Epithelial cell of esophagus (primary cell): ENCODE results near the gene DSCAML1.
"Not testable (repeated sequence)": the region's sequence is repeated elsewhere in the genome, so short reads cannot be mapped to it uniquely, and the experiment has no call there.

ENCODE experiments used
- DNase-seq: peaks from one replicate; pipeline ENCODE4 v3.0.0; 2010; ENCODE audit warnings: low read depth
- H3K4me3 ChIP-seq: 2 replicates; pipeline ENCODE4 v1.5.1; 2011; ENCODE audit warnings: mild to moderate bottlenecking, low read length, control low read depth
- TF ChIP-seq, protein P1 (sequence below): IDR thresholded peaks from 2 replicates; pipeline ENCODE4 v1.5.1; 2011; ENCODE audit warnings: low read depth, mild to moderate bottlenecking, low read length, control low read depth, inconsistent platforms; ENCODE audit not compliant: insufficient read depth; ENCODE audit errors: missing control alignments

The DSCAML1 gene

DNA sequence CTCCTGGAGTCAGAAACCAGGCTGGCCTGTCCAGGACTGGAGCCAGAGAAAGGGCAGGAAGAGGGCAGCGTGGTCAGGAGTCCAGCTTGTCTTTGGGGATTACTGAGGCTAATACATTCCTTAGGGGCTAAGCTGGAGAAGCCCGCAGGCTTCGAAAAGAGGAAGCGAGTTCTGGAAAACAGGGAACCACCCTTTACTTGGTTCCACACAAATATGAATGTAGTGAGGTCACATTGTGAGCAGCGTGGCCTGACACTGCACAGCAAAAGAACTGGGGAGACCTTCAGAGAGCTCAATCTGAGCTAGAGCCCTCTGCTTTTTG lies 337.1 kb downstream of the DSCAML1 start:
- TF ChIP-seq, protein P1, sequence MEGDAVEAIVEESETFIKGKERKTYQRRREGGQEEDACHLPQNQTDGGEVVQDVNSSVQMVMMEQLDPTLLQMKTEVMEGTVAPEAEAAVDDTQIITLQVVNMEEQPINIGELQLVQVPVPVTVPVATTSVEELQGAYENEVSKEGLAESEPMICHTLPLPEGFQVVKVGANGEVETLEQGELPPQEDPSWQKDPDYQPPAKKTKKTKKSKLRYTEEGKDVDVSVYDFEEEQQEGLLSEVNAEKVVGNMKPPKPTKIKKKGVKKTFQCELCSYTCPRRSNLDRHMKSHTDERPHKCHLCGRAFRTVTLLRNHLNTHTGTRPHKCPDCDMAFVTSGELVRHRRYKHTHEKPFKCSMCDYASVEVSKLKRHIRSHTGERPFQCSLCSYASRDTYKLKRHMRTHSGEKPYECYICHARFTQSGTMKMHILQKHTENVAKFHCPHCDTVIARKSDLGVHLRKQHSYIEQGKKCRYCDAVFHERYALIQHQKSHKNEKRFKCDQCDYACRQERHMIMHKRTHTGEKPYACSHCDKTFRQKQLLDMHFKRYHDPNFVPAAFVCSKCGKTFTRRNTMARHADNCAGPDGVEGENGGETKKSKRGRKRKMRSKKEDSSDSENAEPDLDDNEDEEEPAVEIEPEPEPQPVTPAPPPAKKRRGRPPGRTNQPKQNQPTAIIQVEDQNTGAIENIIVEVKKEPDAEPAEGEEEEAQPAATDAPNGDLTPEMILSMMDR: no peak
- DNase-seq: no peak
- H3K4me3 ChIP-seq: no peak overlapping the region

DNA sequence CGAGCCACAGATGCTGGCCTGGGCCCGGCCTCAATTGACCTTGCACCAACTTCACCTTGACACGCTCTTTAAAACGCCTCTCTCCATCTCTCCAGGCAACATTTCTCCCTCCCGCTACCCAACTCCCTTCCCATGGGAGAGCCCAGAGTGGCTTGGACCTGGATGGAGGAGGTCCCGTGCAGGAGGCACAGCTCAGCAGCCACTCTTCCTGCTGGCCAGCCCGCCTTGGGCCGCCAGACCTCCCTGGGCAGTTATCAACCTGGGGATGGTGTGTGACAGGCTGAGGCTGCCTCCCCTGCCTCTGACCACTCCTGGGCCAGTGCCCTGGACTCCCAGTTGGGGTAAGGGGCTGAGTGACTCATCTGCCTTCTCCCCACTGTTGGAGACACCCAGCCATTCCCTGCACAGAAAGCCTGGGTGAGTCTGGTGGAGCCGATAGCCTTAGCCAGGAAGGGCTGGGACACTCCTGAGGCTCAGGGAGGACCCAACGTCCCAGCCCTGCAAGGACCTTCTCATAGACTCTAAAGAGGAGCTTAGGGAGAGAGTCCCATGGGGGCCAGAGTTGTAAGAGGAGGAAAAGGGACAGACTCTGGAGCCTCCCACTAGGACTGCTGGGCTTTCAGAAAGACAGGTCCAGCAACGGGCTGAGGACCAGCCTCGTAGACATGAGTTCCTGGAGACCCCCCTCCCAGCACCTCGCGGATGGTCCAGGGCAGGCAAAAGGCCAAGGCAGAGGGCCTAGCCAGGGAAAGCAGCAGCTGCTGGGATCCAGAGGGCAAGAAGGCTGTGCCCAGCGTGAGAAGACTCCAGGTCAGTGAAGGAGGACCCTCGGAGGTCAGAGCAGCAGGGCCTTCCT lies 337.7 kb downstream of the DSCAML1 start:
- TF ChIP-seq, protein P1: no peak
- no peak overlapping the region for H3K4me3 ChIP-seq
- no peak for DNase-seq

DNA sequence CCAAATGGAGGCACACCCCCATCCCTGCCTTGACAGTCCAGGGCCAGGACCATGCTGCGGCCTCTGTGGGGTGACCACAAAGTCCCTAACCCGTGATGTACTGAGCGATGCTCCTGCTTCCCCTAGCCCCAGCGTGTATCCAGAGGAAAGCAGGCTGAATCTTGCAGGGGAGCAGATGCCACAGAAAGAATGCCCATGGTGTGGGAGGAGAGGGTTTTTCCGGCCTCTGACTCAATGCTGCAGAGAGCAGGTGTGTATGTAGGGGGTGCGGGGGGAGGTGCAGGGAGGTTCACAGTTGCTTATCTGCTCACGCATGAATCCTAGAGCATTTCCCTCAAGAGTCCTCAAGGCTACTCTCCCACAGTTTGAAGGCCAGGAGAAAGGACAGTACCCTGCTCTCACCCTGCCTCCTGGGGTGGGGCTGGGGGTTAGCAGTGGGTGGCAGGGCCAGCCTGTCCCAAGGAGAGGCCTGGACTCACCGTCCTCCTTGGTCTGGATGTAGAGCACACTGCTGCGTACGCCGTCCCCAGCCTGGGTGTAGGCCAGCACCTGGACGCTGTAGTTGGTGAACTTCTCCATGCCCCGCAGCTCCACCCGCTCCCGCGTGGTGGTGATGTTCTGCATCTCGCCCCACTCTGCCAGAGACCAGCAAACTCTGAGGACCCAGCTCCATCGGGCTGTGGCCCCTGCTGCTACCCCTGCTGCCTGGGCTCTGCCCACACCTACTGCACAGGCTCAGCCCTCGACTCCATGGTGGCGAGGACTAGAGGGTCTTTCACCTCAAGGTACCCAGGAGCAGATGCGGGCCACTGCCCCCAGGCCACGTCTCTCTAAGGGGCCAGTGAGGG lies 338.5 kb downstream of the DSCAML1 start:
- TF ChIP-seq, protein P1: no peak
- DNase-seq: peak; percentile 50
- no peak overlapping the region for H3K4me3 ChIP-seq

DNA sequence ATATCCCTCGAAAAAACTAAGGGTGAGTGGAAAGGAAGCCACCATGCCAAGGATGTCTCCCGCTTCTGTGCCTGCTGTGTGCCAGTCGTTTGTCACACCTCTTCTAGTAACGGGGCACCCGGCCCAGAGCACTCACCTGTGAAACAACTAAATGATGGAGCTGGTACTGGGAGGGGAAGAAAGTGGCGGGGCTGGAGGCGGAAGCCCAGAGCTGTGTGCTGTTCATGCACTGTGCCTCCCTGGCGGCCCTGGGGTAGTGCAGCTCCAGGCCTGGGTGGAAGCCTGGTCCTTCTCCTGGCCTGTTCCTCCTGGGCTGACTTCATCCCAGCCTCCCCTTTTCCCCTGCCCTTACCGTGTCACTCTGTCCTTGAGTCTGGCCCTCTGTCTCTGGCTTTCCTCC lies 339.2 kb downstream of the DSCAML1 start:
- no peak for DNase-seq
- TF ChIP-seq, protein P1: no peak

DNA sequence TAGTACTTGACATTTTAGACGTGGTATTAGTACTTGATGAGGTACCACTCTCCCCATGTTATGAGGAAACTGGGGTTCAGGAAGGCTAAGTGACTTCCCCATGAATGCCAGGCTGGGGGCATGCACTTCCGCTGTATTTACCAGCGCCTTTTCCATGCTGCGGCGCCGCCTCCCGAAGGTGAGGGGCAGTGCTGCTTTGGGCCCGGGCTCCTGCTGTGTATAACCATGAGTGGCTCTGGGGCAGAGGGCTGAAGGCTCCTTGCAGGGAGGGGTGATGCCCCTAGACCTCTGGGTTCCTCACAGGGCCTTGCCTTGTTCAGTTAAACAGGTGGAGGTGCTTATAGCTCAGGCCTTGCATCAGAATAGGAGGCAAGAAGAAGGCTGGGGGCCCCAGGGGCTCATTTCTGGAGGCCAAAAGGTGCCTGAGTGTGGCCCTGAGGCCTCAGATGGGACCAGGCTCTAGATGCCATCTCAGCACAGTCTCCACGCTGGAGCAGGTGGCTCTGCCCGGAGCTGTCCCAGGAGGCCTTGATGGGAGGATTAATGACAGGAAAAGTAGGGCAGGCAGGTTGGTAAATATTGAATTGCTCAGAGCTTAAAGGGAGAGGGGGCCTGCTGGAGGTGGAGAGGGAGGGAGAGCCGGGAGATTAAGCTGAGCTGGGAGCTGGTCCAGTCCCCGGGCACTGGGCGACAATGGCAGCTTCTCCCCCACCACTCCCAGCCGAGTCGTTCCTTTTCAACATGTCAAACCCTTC lies 339.8 kb downstream of the DSCAML1 start:
- no peak for DNase-seq
- no peak overlapping the region for H3K4me3 ChIP-seq
- TF ChIP-seq, protein P1: no peak

More for the DNA sequence above, 339.2 kb downstream of the DSCAML1 start:
- no peak overlapping the region for H3K4me3 ChIP-seq

DNA sequence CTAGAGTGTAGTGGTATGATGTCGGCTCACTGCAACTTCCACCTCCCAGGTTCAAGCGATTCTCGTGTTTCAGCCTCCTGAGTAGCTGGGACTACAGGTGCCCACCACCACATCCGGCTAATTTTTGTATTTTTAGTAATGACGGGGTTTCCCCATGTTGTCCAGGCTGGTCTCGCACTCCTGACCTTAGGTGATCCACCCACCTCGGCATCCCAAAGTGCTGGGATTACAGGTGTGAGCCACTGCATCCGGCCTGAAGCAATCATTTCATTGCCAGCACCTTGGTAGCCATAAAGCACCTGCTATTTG lies 340.3 kb downstream of the DSCAML1 start:
- DNase-seq, H3K4me3 ChIP-seq: not testable (repeated sequence)
